CD4-positive, alpha-beta T cell treated with Interleukin-2 at 100 ng/mL for 4 hours (primary cell): ENCODE data around the gene CHRNA4.

Experiments used
- DNase-seq: peaks from one replicate; pipeline ENCODE4 v3.0.0-alpha.2; 2020; ENCODE audit warnings: low spot score

Gene CHRNA4

GRCh38 chr20:63333241-63333836, 27.8 kb downstream of the CHRNA4 start:
- no peak for DNase-seq

- DNase-seq: no peak
Measured at GRCh38 chr20:63332488-63333240, 28.5 kb downstream of the CHRNA4 start.

- DNase-seq: no peak
Measured at GRCh38 chr20:63331741-63332400, 29.3 kb downstream of the CHRNA4 start.

GRCh38 chr20:63330940-63331339, 30.2 kb downstream of the CHRNA4 start:
- DNase-seq: no peak

- no peak for DNase-seq
Measured at GRCh38 chr20:63330084-63330760, 30.9 kb downstream of the CHRNA4 start.

GRCh38 chr20:63329331-63330083, 31.6 kb downstream of the CHRNA4 start:
- no peak for DNase-seq

GRCh38 chr20:63328718-63329275, 32.4 kb downstream of the CHRNA4 start:
- no peak for DNase-seq

- no peak for DNase-seq
Measured at GRCh38 chr20:63328026-63328700, 33.0 kb downstream of the CHRNA4 start.

GRCh38 chr20:63327231-63327745, 33.9 kb downstream of the CHRNA4 start:
- no peak for DNase-seq

GRCh38 chr20:63326314-63327230, 34.6 kb downstream of the CHRNA4 start:
- no peak for DNase-seq

GRCh38 chr20:63325554-63326313, 35.4 kb downstream of the CHRNA4 start:
- no peak for DNase-seq

- DNase-seq: no peak
Measured at GRCh38 chr20:63325021-63325471, 36.1 kb downstream of the CHRNA4 start.

GRCh38 chr20:63323357-63323981, 37.7 kb downstream of the CHRNA4 start:
- no peak for DNase-seq

- DNase-seq: no peak
Measured at GRCh38 chr20:63322933-63323273, 38.2 kb downstream of the CHRNA4 start.

GRCh38 chr20:63322146-63322932, 38.8 kb downstream of the CHRNA4 start:
- DNase-seq: no peak

- no peak for DNase-seq
Measured at GRCh38 chr20:63321148-63321831, 39.9 kb downstream of the CHRNA4 start.

GRCh38 chr20:63320616-63321147, 40.5 kb downstream of the CHRNA4 start:
- DNase-seq: no peak
